ENCODE data around the gene SEC14L2.

GRCh38 chr22:30385942-30386341 lies 10.9 kb upstream of the SEC14L2 start:
- TF ChIP-seq POLR2AphosphoS5 (IDR thresholded peaks at IDR 0.05; ENCODE audit: low read depth, low read length) (no peak), POLR2A (IDR thresholded peaks at IDR 0.05; ENCODE audit: low read depth, low read length) (no peak), POU2F2 (IDR thresholded peaks at IDR 0.05; ENCODE audit: low read depth, low read length) (no peak), SPI1 (IDR thresholded peaks at IDR 0.05; ENCODE audit: low read depth, low read length) (no peak), TAF1 (IDR thresholded peaks at IDR 0.05; ENCODE audit: low read depth, low read length) (no peak), PAX5 (IDR thresholded peaks at IDR 0.05; ENCODE audit: insufficient read depth, low read length, severe bottlenecking) (no peak)

All from GM12891 (cell line).